HG03457 (cell line): ENCODE data around the gene CHIC2.
A peak's percentile ranks its signal among the peaks of the same experiment; 100 is the strongest.

Experiments
- ATAC-seq: cut with Tn5 transposase; IDR thresholded peaks from one replicate; pipeline ENCODE4 v1.9.1; 2021; ENCODE audit warnings: moderate number of reproducible peaks; ENCODE audit not compliant: unreplicated experiment

Gene CHIC2

GRCh38 chr4:54011201-54011600 is 53.2 kb downstream of the CHIC2 start:
- no peak for ATAC-seq

- ATAC-seq: no peak
Measured at GRCh38 chr4:54006755-54007154, 57.6 kb downstream of the CHIC2 start.

- ATAC-seq: no peak
Measured at GRCh38 chr4:54005475-54005874, 58.9 kb downstream of the CHIC2 start.

GRCh38 chr4:54004463-54004862 is 59.9 kb downstream of the CHIC2 start:
- no peak for ATAC-seq

GRCh38 chr4:54001668-54002365 is 62.6 kb downstream of the CHIC2 start:
- ATAC-seq: no peak

- peak; percentile 55 for ATAC-seq
Measured at GRCh38 chr4:53997898-53998297, 66.5 kb downstream of the CHIC2 start.

- no peak for ATAC-seq
Measured at GRCh38 chr4:53994382-53995102, 69.9 kb downstream of the CHIC2 start.

- ATAC-seq: no peak
Measured at GRCh38 chr4:53992785-53993184, 71.6 kb downstream of the CHIC2 start.

GRCh38 chr4:53991821-53992220 is 72.6 kb downstream of the CHIC2 start:
- ATAC-seq: no peak

- ATAC-seq: no peak
Measured at GRCh38 chr4:53990641-53991040, 73.8 kb downstream of the CHIC2 start.

GRCh38 chr4:53987761-53988171 is 76.6 kb downstream of the CHIC2 start:
- no peak for ATAC-seq

- no peak for ATAC-seq
Measured at GRCh38 chr4:53986062-53986461, 78.3 kb downstream of the CHIC2 start.

- ATAC-seq: no peak
Measured at GRCh38 chr4:53981567-53981966, 82.8 kb downstream of the CHIC2 start.

- no peak for ATAC-seq
Measured at GRCh38 chr4:53981066-53981465, 83.3 kb downstream of the CHIC2 start.

GRCh38 chr4:53974561-53974960 is 89.8 kb downstream of the CHIC2 start:
- no peak for ATAC-seq

- no peak for ATAC-seq
Measured at GRCh38 chr4:53967986-53968385, 96.4 kb downstream of the CHIC2 start.

GRCh38 chr4:53963781-53964180 is 100.6 kb downstream of the CHIC2 start:
- no peak for ATAC-seq

- ATAC-seq: no peak
Measured at GRCh38 chr4:53963336-53963735, 101.1 kb downstream of the CHIC2 start.

- ATAC-seq: no peak
Measured at GRCh38 chr4:53962516-53963225, 101.7 kb downstream of the CHIC2 start.

GRCh38 chr4:53961351-53961750 is 103.1 kb downstream of the CHIC2 start:
- no peak for ATAC-seq

- ATAC-seq: no peak
Measured at GRCh38 chr4:53960843-53961242, 103.6 kb downstream of the CHIC2 start.
